ENCODE results near the gene CNTNAP2.

DNA sequence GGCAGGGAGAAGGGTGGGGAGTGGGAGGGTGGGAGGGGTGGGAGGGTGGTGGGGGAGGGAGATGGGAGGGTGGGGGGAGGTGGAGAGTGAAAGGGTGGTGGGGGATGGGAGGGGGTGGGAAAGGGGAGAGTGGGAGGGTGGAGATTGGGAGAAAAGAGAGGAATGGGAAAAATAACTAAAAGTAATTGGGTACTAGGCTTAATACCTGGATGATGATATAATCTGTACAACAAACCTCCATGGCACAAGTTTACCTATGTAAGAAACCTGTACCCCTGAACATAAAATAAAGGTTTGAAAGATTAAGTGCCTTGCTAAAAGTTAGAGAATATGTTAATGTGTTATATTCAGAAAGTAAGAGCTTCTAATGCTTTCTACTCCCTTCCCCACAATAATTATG, 564.9 kb downstream of the CNTNAP2 start:
- TF ChIP-seq, protein P1, sequence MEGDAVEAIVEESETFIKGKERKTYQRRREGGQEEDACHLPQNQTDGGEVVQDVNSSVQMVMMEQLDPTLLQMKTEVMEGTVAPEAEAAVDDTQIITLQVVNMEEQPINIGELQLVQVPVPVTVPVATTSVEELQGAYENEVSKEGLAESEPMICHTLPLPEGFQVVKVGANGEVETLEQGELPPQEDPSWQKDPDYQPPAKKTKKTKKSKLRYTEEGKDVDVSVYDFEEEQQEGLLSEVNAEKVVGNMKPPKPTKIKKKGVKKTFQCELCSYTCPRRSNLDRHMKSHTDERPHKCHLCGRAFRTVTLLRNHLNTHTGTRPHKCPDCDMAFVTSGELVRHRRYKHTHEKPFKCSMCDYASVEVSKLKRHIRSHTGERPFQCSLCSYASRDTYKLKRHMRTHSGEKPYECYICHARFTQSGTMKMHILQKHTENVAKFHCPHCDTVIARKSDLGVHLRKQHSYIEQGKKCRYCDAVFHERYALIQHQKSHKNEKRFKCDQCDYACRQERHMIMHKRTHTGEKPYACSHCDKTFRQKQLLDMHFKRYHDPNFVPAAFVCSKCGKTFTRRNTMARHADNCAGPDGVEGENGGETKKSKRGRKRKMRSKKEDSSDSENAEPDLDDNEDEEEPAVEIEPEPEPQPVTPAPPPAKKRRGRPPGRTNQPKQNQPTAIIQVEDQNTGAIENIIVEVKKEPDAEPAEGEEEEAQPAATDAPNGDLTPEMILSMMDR (IDR thresholded peaks at IDR 0.05) = no peak
- TF ChIP-seq EP300 (IDR thresholded peaks at IDR 0.05) = no peak

Measured in suprapubic skin (tissue), 3 donors.